ENCODE results near the gene OCLN. TPM values are rescaled to one million over a fixed set of nuclear protein-coding genes. Genes with fewer than 3 reads are reported as not detected.
"Not testable (repeated sequence)": the region's sequence is repeated elsewhere in the genome, so short reads cannot be mapped to it uniquely, and the experiment has no call there.

The OCLN gene
- total RNA-seq, 1 experiment from 2014 or later: 2.8 TPM

GRCh38 chr5:69455428-69455988 lies 37.1 kb upstream of the OCLN start:
- not testable (repeated sequence) for H3K4me1 ChIP-seq (ENCODE audit: low read length); H3K4me3 ChIP-seq (ENCODE audit: low read length); DNase-seq; H3K9me2 ChIP-seq (replicated peaks; ENCODE audit: insufficient read depth, low read length); H4K20me1 ChIP-seq (ENCODE audit: insufficient read depth, low read depth, low read length); H3K79me2 ChIP-seq (ENCODE audit: low read length); H3K27ac ChIP-seq (ENCODE audit: low read length); H3K36me3 ChIP-seq (ENCODE audit: insufficient read depth, low read length); H3K27me3 ChIP-seq (ENCODE audit: low read length); H2AFZ ChIP-seq (ENCODE audit: low read length); H3K9ac ChIP-seq (ENCODE audit: low read length); H3K4me2 ChIP-seq (ENCODE audit: low read depth, low read length, poor library complexity, severe bottlenecking); H3K9me3 ChIP-seq (ENCODE audit: low read length)

GRCh38 chr5:69462170-69462569 lies 30.4 kb upstream of the OCLN start:
- H3K4me1 ChIP-seq (ENCODE audit: low read length): no peaks in the 10 kb centered on the region
- no peak overlapping the region for H3K9ac ChIP-seq (ENCODE audit: low read length)
- H3K36me3 ChIP-seq (ENCODE audit: insufficient read depth, low read length): no peaks in the 10 kb centered on the region
- no peaks in the 10 kb centered on the region for H3K79me2 ChIP-seq (ENCODE audit: low read length)
- no peak overlapping the region for H3K4me2 ChIP-seq (ENCODE audit: low read depth, low read length, poor library complexity, severe bottlenecking)
- H2AFZ ChIP-seq (ENCODE audit: low read length): no peak overlapping the region
- H3K27me3 ChIP-seq (ENCODE audit: low read length): no peaks in the 10 kb centered on the region
- no peaks in the 10 kb centered on the region for H3K9me3 ChIP-seq (ENCODE audit: low read length)
- H3K4me3 ChIP-seq (ENCODE audit: low read length): no peak overlapping the region
- DNase-seq: no peak
- H3K9me2 ChIP-seq (replicated peaks; ENCODE audit: insufficient read depth, low read length): no peaks in the 10 kb centered on the region
- no peaks in the 10 kb centered on the region for H4K20me1 ChIP-seq (ENCODE audit: insufficient read depth, low read depth, low read length)
- H3K27ac ChIP-seq (ENCODE audit: low read length): no peak overlapping the region

- H4K20me1 ChIP-seq (ENCODE audit: insufficient read depth, low read depth, low read length); H3K9me3 ChIP-seq (ENCODE audit: low read length); H3K4me2 ChIP-seq (ENCODE audit: low read depth, low read length, poor library complexity, severe bottlenecking); DNase-seq; H3K27ac ChIP-seq (ENCODE audit: low read length); H3K4me3 ChIP-seq (ENCODE audit: low read length); H3K79me2 ChIP-seq (ENCODE audit: low read length); H3K27me3 ChIP-seq (ENCODE audit: low read length); H3K36me3 ChIP-seq (ENCODE audit: insufficient read depth, low read length); H3K4me1 ChIP-seq (ENCODE audit: low read length); H3K9me2 ChIP-seq (replicated peaks; ENCODE audit: insufficient read depth, low read length); H2AFZ ChIP-seq (ENCODE audit: low read length); H3K9ac ChIP-seq (ENCODE audit: low read length): not testable (repeated sequence)
These were observed 26.2 kb upstream of the OCLN start for GRCh38 chr5:69466375-69466774.

GRCh38 chr5:69467442-69468225 lies 25.0 kb upstream of the OCLN start:
- Histone ChIP-seq H3K4me1 (ENCODE audit: low read length) (no peaks in the 10 kb centered on the region), H3K36me3 (ENCODE audit: insufficient read depth, low read length) (no peaks in the 10 kb centered on the region), H4K20me1 (ENCODE audit: insufficient read depth, low read depth, low read length) (no peaks in the 10 kb centered on the region), H3K4me2 (ENCODE audit: low read depth, low read length, poor library complexity, severe bottlenecking) (no peak overlapping the region), H3K9me2 (replicated peaks; ENCODE audit: insufficient read depth, low read length) (no peaks in the 10 kb centered on the region), H3K27me3 (ENCODE audit: low read length) (no peaks in the 10 kb centered on the region), H3K79me2 (ENCODE audit: low read length) (no peaks in the 10 kb centered on the region), H2AFZ (ENCODE audit: low read length) (no peak overlapping the region), H3K9me3 (ENCODE audit: low read length) (no peaks in the 10 kb centered on the region), H3K9ac (ENCODE audit: low read length) (no peak overlapping the region), H3K4me3 (ENCODE audit: low read length) (no peak overlapping the region), H3K27ac (ENCODE audit: low read length) (no peak overlapping the region)
- DNase-seq: no peak

GRCh38 chr5:69468631-69469030 lies 24.0 kb upstream of the OCLN start:
- Histone ChIP-seq H2AFZ (ENCODE audit: low read length) (no peak overlapping the region), H3K9me2 (replicated peaks; ENCODE audit: insufficient read depth, low read length) (no peaks in the 10 kb centered on the region), H4K20me1 (ENCODE audit: insufficient read depth, low read depth, low read length) (no peaks in the 10 kb centered on the region), H3K9me3 (ENCODE audit: low read length) (no peaks in the 10 kb centered on the region), H3K27me3 (ENCODE audit: low read length) (no peaks in the 10 kb centered on the region), H3K79me2 (ENCODE audit: low read length) (no peaks in the 10 kb centered on the region), H3K4me3 (ENCODE audit: low read length) (no peak overlapping the region), H3K27ac (ENCODE audit: low read length) (no peak overlapping the region), H3K4me2 (ENCODE audit: low read depth, low read length, poor library complexity, severe bottlenecking) (no peak overlapping the region), H3K36me3 (ENCODE audit: insufficient read depth, low read length) (no peaks in the 10 kb centered on the region), H3K9ac (ENCODE audit: low read length) (no peak overlapping the region), H3K4me1 (ENCODE audit: low read length) (no peaks in the 10 kb centered on the region)
- no peak for DNase-seq

- H3K36me3 ChIP-seq (ENCODE audit: insufficient read depth, low read length); H3K27me3 ChIP-seq (ENCODE audit: low read length): not testable (repeated sequence)
These were observed 21.1 kb upstream of the OCLN start for GRCh38 chr5:69471516-69471915.

GRCh38 chr5:69472535-69473143 lies 20.0 kb upstream of the OCLN start:
- DNase-seq; H3K27ac ChIP-seq (ENCODE audit: low read length); H3K4me1 ChIP-seq (ENCODE audit: low read length); H3K27me3 ChIP-seq (ENCODE audit: low read length); H3K9me3 ChIP-seq (ENCODE audit: low read length); H3K9me2 ChIP-seq (replicated peaks; ENCODE audit: insufficient read depth, low read length); H3K79me2 ChIP-seq (ENCODE audit: low read length); H2AFZ ChIP-seq (ENCODE audit: low read length); H3K4me2 ChIP-seq (ENCODE audit: low read depth, low read length, poor library complexity, severe bottlenecking); H3K9ac ChIP-seq (ENCODE audit: low read length); H3K36me3 ChIP-seq (ENCODE audit: insufficient read depth, low read length); H4K20me1 ChIP-seq (ENCODE audit: insufficient read depth, low read depth, low read length); H3K4me3 ChIP-seq (ENCODE audit: low read length): not testable (repeated sequence)

More at GRCh38 chr5:69471516-69471915, 21.1 kb upstream of the OCLN start:
- not testable (repeated sequence) for H4K20me1 ChIP-seq (ENCODE audit: insufficient read depth, low read depth, low read length); H3K9ac ChIP-seq (ENCODE audit: low read length); H3K9me3 ChIP-seq (ENCODE audit: low read length); H3K4me2 ChIP-seq (ENCODE audit: low read depth, low read length, poor library complexity, severe bottlenecking); H3K79me2 ChIP-seq (ENCODE audit: low read length); DNase-seq; H3K4me3 ChIP-seq (ENCODE audit: low read length); H3K9me2 ChIP-seq (replicated peaks; ENCODE audit: insufficient read depth, low read length); H3K27ac ChIP-seq (ENCODE audit: low read length); H2AFZ ChIP-seq (ENCODE audit: low read length); H3K4me1 ChIP-seq (ENCODE audit: low read length)

GRCh38 chr5:69477170-69477569 lies 15.4 kb upstream of the OCLN start:
- Histone ChIP-seq H3K9ac (ENCODE audit: low read length) (no peak overlapping the region), H3K9me3 (ENCODE audit: low read length) (no peaks in the 10 kb centered on the region), H3K4me1 (ENCODE audit: low read length) (no peaks in the 10 kb centered on the region), H3K36me3 (ENCODE audit: insufficient read depth, low read length) (no peaks in the 10 kb centered on the region), H3K4me3 (ENCODE audit: low read length) (no peak overlapping the region), H3K27ac (ENCODE audit: low read length) (no peak overlapping the region), H4K20me1 (ENCODE audit: insufficient read depth, low read depth, low read length) (no peaks in the 10 kb centered on the region), H3K9me2 (replicated peaks; ENCODE audit: insufficient read depth, low read length) (no peaks in the 10 kb centered on the region), H3K4me2 (ENCODE audit: low read depth, low read length, poor library complexity, severe bottlenecking) (no peak overlapping the region), H2AFZ (ENCODE audit: low read length) (no peak overlapping the region), H3K27me3 (ENCODE audit: low read length) (no peaks in the 10 kb centered on the region), H3K79me2 (ENCODE audit: low read length) (no peaks in the 10 kb centered on the region)
- no peak for DNase-seq

Data from Karpas-422 (cell line).